ENCODE measurements around the gene BMX. TPM values are rescaled to one million over a fixed set of nuclear protein-coding genes. Genes with fewer than 3 reads are reported as not detected.

BMX gene
- total and polyA plus RNA-seq, 7 donors: 0.39 to 1.2 (median 0.56) TPM

- WGBS, 3 donors: 44 to 58% (median 50%) methylated on average over 8 of the region's 8 CpGs
- Histone ChIP-seq H3K36me3 (ENCODE audit: insufficient read depth in 1 of 2, low read depth in 1 of 2) (no peaks in the 10 kb centered on the region), H3K4me1 (no peaks in the 10 kb centered on the region), H3K9me3 (no peaks in the 10 kb centered on the region), H3K27me3 (ENCODE audit: insufficient read depth in 3 of 3, low read length in 2 of 3) (peaks cover 0 to 10% (median 0%) of the 10 kb centered on the region in 3 donors), H3K27ac (no peak overlapping the region), H3K4me3 (no peak overlapping the region)
- intact Hi-C loops (cut with DNase I): no loop called here
- ATAC-seq (no peak), DNase-seq (no peak)
- TF ChIP-seq, protein P1, sequence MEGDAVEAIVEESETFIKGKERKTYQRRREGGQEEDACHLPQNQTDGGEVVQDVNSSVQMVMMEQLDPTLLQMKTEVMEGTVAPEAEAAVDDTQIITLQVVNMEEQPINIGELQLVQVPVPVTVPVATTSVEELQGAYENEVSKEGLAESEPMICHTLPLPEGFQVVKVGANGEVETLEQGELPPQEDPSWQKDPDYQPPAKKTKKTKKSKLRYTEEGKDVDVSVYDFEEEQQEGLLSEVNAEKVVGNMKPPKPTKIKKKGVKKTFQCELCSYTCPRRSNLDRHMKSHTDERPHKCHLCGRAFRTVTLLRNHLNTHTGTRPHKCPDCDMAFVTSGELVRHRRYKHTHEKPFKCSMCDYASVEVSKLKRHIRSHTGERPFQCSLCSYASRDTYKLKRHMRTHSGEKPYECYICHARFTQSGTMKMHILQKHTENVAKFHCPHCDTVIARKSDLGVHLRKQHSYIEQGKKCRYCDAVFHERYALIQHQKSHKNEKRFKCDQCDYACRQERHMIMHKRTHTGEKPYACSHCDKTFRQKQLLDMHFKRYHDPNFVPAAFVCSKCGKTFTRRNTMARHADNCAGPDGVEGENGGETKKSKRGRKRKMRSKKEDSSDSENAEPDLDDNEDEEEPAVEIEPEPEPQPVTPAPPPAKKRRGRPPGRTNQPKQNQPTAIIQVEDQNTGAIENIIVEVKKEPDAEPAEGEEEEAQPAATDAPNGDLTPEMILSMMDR (IDR thresholded peaks at IDR 0.05): no peak
Observed at GRCh38 chrX:15525664-15526416, 25.2 kb downstream of the BMX start.

DNA sequence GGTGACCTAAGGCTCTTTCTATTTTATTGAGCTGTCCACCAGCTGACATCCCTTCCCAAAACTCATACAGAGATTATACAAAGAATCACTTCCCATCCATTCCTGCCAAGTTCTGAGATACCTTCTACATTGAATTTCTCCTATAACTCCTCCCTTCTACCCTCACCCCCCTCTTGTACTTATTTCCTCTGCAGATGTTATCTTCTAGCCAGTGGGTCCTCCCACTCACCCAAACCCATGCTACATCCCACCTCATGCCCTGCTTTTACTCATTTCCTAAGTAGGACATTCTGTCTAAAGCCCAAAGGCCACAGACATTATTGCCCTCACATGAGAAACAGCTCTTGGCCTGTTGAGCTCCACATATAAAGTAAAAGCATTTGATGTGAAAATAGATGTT lies 28.6 kb downstream of the BMX start:
- TF ChIP-seq, protein P1 (IDR thresholded peaks at IDR 0.05): no peak
- ATAC-seq (no peak), DNase-seq (no peak)
- no peak overlapping the region for H3K4me3 ChIP-seq
- no peaks in the 10 kb centered on the region for H3K9me3 ChIP-seq
- H3K4me1 ChIP-seq: no peaks in the 10 kb centered on the region
- intact Hi-C loops (cut with DNase I): no loop called here
- no peaks in the 10 kb centered on the region for H3K27me3 ChIP-seq (ENCODE audit: insufficient read depth in 3 of 3, low read length in 2 of 3)
- no peak overlapping the region for H3K27ac ChIP-seq
- no peaks in the 10 kb centered on the region for H3K36me3 ChIP-seq (ENCODE audit: insufficient read depth in 1 of 2, low read depth in 1 of 2)

DNA sequence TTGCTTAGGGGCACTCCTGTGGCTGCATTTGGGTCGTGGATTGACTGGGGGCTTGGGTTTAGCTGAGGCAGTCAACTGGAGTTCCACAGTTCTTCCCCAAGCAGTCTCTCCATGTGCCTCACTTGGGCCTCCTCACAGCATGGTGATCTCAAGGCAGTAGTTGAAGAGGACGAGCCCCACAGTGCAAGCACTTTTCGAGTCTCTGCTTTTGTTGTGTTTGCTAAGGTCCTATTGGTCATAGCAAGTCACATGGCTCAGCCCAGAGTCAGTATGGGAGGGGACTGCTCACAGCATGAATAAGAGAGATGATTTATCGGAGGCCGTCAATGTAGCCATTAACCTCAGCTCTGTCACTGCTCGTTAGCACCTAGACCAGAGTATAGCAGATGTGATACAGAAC lies 29.7 kb downstream of the BMX start:
- TF ChIP-seq, protein P1 (IDR thresholded peaks at IDR 0.05): no peak
- DNase-seq (no peak), ATAC-seq (no peak)
- H3K4me1 ChIP-seq: no peaks in the 10 kb centered on the region
- no peaks in the 10 kb centered on the region for H3K9me3 ChIP-seq
- intact Hi-C loops (cut with DNase I): no loop called here
- H3K27ac ChIP-seq: no peak overlapping the region
- WGBS, 3 donors: 59 to 79% (median 74%) methylated on average over 6 of the region's 6 CpGs
- no peaks in the 10 kb centered on the region for H3K27me3 ChIP-seq (ENCODE audit: insufficient read depth in 3 of 3, low read length in 2 of 3)
- no peak overlapping the region for H3K4me3 ChIP-seq
- no peaks in the 10 kb centered on the region for H3K36me3 ChIP-seq (ENCODE audit: insufficient read depth in 1 of 2, low read depth in 1 of 2)

- intact Hi-C loops (cut with DNase I): no loop called here
- ATAC-seq (no peak), DNase-seq (no peak)
- WGBS, 3 donors: 67 to 80% (median 73%) methylated on average over 5 of the region's 5 CpGs
- H3K27ac ChIP-seq: no peak overlapping the region
- H3K4me1 ChIP-seq: no peaks in the 10 kb centered on the region
- H3K4me3 ChIP-seq: no peak overlapping the region
- no peaks in the 10 kb centered on the region for H3K9me3 ChIP-seq
- TF ChIP-seq, protein P1 (IDR thresholded peaks at IDR 0.05): no peak
- peaks cover 0 to 4% (median 0%) of the 10 kb centered on the region in 3 donors for H3K27me3 ChIP-seq (ENCODE audit: insufficient read depth in 3 of 3, low read length in 2 of 3)
- H3K36me3 ChIP-seq (ENCODE audit: insufficient read depth in 1 of 2, low read depth in 1 of 2): no peaks in the 10 kb centered on the region
Observed at GRCh38 chrX:15546745-15547144, 46.1 kb downstream of the BMX start.

DNA sequence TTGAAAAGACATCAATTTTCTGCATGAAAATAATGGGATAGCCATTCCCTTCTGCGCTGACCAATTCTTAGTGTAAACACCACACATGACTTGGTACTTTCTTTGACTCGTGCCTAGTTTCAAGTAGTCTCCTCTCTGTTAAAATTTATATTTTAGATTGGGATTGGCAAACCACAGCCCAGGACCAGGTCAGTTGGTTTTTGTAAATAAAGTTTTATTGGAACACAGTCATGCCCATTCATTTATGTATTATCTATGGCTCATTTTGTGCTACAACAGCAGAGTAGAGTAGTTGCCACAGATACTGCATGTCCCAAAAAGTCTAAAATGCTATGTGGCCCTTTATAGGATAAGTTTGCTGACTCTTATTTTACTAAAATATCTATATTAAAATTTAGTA lies 46.7 kb downstream of the BMX start:
- TF ChIP-seq, protein P1 (IDR thresholded peaks at IDR 0.05): no peak
- Histone ChIP-seq H3K4me1 (no peaks in the 10 kb centered on the region), H3K36me3 (ENCODE audit: insufficient read depth in 1 of 2, low read depth in 1 of 2) (no peaks in the 10 kb centered on the region), H3K27ac (no peak overlapping the region), H3K9me3 (no peaks in the 10 kb centered on the region), H3K4me3 (no peak overlapping the region), H3K27me3 (ENCODE audit: insufficient read depth in 3 of 3, low read length in 2 of 3) (peaks cover 0 to 4% (median 0%) of the 10 kb centered on the region in 3 donors)
- intact Hi-C loops (cut with DNase I): no loop called here
- no peak for ATAC-seq
- no peak for DNase-seq
- WGBS, 3 donors: 77 to 90% (median 87%) methylated on average over 2 of the region's 2 CpGs

All from psoas muscle (tissue), 8 donors.